PC-9 (cell line): ENCODE measurements around the gene BRAP. TPM values are rescaled to one million over a fixed set of nuclear protein-coding genes. Genes with fewer than 3 reads are reported as not detected.

Experiments
- BruUV-seq: library from RNA; stranded (reverse); fragments of 400-500 nt; replicated peaks from 2 replicates; lab custom pipeline; 2021; lab: Mats Ljungman, UMichigan
- CTCF ChIA-PET: fragments of 300-600 bp; sonication (Branson Sonifier 250); formaldehyde crosslinking; loops from one replicate; lab custom pipeline; 2022; ENCODE audit warnings: antibody characterized with exemption; lab: Charles Lee
- POLR2A ChIA-PET: fragments of 300-600 bp; sonication (Branson Sonifier 250); formaldehyde crosslinking; loops from one replicate; lab custom pipeline; 2022; ENCODE audit warnings: antibody characterized with exemption; ENCODE audit not compliant: unreplicated experiment; lab: Charles Lee
- DNase-seq, 2 experiments: peaks; one replicate each; pipeline versions ENCODE4 v3.0.0 to v3.0.0-alpha.2; 2015 to 2022; ENCODE audit warnings: mixed read lengths in 1 of 2
- H2AFZ ChIP-seq: fragments of 200-600 bp; sonication (generic); 2 replicates; pipeline ENCODE4 v1.8.1; 2017; ENCODE audit warnings: antibody characterized with exemption
- H3F3A ChIP-seq: fragments of 200-600 bp; sonication (generic); 2 replicates; pipeline ENCODE4 v1.8.1; 2017; ENCODE audit warnings: antibody characterized with exemption, mild to moderate bottlenecking, low read depth; ENCODE audit not compliant: insufficient read depth
- H3K27ac ChIP-seq: fragments of 200-600 bp; sonication (generic); 2 replicates; pipeline ENCODE4 v1.6.1; 2016; ENCODE audit warnings: mixed run types
- H3K27me3 ChIP-seq: fragments of 200-600 bp; sonication (generic); 2 replicates; pipeline ENCODE4 v1.6.1; 2016; ENCODE audit warnings: low read depth, mixed run types; ENCODE audit not compliant: insufficient read depth
- H3K36me3 ChIP-seq: fragments of 200-600 bp; sonication (generic); 2 replicates; pipeline ENCODE4 v1.6.1; 2016; ENCODE audit warnings: low read depth, mixed run types
- H3K4me1 ChIP-seq: fragments of 200-600 bp; sonication (generic); replicated peaks from 2 replicates; pipeline ENCODE4 v1.6.1; 2016; ENCODE audit warnings: mixed run types; ENCODE audit not compliant: insufficient read depth
- H3K4me2 ChIP-seq: fragments of 200-600 bp; sonication (generic); 2 replicates; pipeline ENCODE4 v1.6.1; 2017; ENCODE audit warnings: mixed run types
- H3K4me3 ChIP-seq: fragments of 200-600 bp; sonication (generic); 2 replicates; pipeline ENCODE4 v1.6.1; 2016; ENCODE audit warnings: mixed run types
- H3K79me2 ChIP-seq: fragments of 200-600 bp; sonication (generic); 2 replicates; pipeline ENCODE4 v1.6.1; 2017; ENCODE audit warnings: low read depth, mixed run types
- H3K9me2 ChIP-seq: fragments of 200-600 bp; sonication (generic); 2 replicates; pipeline ENCODE4 v1.8.1; 2017; ENCODE audit warnings: mild to moderate bottlenecking; ENCODE audit not compliant: insufficient read depth
- H3K9me3 ChIP-seq: fragments of 200-600 bp; sonication (generic); 2 replicates; pipeline ENCODE4 v1.8.1; 2016; ENCODE audit warnings: low read depth; ENCODE audit not compliant: insufficient read depth
- H4K20me1 ChIP-seq: fragments of 200-600 bp; sonication (generic); 2 replicates; pipeline ENCODE4 v1.8.1; 2017; ENCODE audit not compliant: insufficient read depth
- CTCF ChIP-seq: fragments of 200-600 bp; sonication (generic); conservative IDR thresholded peaks from 2 replicates; pipeline ENCODE4 v1.6.1; 2017; ENCODE audit warnings: mixed run types, antibody characterized with exemption, mild to moderate bottlenecking, moderate library complexity
- EZH2 ChIP-seq: fragments of 200-600 bp; sonication (generic); IDR thresholded peaks from 2 replicates; pipeline ENCODE4 v1.8.0; 2017; ENCODE audit warnings: antibody characterized with exemption, low read depth
- intact Hi-C: fragments of 100-400 bp; cut with micrococcal nuclease; formaldehyde crosslinking; loops from one replicate; pipeline ENCODE4 v1.10.0; 2022; ENCODE audit not compliant: unreplicated experiment
- total RNA-seq: library from RNA; stranded (reverse); gene quantifications from 2 replicates; pipeline ENCODE4 v1.2.3, GENCODE V29; 2021

Gene BRAP
- total RNA-seq, 1 experiment from 2014 or later: 15.8 TPM

DNA sequence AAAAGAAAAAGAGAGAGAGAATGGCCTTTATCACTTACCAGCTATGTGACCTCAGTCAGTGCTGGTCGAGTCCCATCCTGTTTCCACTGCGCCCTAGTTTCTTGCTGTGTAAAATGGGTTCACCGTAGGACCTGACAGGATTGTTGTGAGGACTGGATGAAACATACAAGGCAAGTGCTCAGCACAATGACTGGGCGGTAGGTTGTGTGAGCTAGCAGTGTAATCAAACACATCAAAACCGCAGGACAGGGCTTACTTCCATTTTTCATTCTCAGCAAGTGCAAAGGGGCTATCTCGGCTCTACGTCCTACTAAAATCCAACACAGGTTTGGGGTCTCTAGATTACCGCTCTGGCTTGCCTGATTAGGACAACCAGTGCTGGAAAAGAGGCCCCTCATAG lies 50.2 kb downstream of the BRAP start:
- Histone ChIP-seq H3K36me3 (no peaks in the 10 kb centered on the region), H4K20me1 (no peaks in the 10 kb centered on the region), H3F3A (peaks cover 7% of the 10 kb centered on the region; the same call in 1 of the 2 replicates), H3K4me2 (no peak overlapping the region), H2AFZ (no peak overlapping the region), H3K4me3 (no peak overlapping the region), H3K27ac (no peak overlapping the region), H3K9me3 (no peaks in the 10 kb centered on the region), H3K9me2 (no peaks in the 10 kb centered on the region), H3K4me1 (no peaks in the 10 kb centered on the region), H3K27me3 (no peaks in the 10 kb centered on the region), H3K79me2 (no peaks in the 10 kb centered on the region)
- DNase-seq: no peak
- TF ChIP-seq EZH2: no peak
- TF ChIP-seq CTCF: no peak
- BruUV-seq: no TSS peak
- intact Hi-C loops: no loop called here
- CTCF ChIA-PET: no interaction called here
- POLR2A ChIA-PET: no interaction called here

- no peaks in the 10 kb centered on the region for H4K20me1 ChIP-seq
- H3F3A ChIP-seq: peaks cover 15% of the 10 kb centered on the region
- no peaks in the 10 kb centered on the region for H3K27me3 ChIP-seq
- no TSS peak for BruUV-seq
- H2AFZ ChIP-seq: no peak overlapping the region
- no peak overlapping the region for H3K27ac ChIP-seq
- H3K36me3 ChIP-seq: no peaks in the 10 kb centered on the region
- TF ChIP-seq EZH2: no peak
- TF ChIP-seq CTCF: no peak
- ChIA-PET POLR2A (no interaction called here), CTCF (no interaction called here)
- DNase-seq: no peak
- peaks cover 20% of the 10 kb centered on the region for H3K4me1 ChIP-seq
- H3K79me2 ChIP-seq: no peaks in the 10 kb centered on the region
- H3K9me3 ChIP-seq: no peaks in the 10 kb centered on the region
- no peak overlapping the region for H3K4me3 ChIP-seq
- intact Hi-C loops: no loop called here
- no peak overlapping the region for H3K4me2 ChIP-seq
- no peaks in the 10 kb centered on the region for H3K9me2 ChIP-seq
Observed at GRCh38 chr12:111628505-111629260, 57.1 kb downstream of the BRAP start.

DNA sequence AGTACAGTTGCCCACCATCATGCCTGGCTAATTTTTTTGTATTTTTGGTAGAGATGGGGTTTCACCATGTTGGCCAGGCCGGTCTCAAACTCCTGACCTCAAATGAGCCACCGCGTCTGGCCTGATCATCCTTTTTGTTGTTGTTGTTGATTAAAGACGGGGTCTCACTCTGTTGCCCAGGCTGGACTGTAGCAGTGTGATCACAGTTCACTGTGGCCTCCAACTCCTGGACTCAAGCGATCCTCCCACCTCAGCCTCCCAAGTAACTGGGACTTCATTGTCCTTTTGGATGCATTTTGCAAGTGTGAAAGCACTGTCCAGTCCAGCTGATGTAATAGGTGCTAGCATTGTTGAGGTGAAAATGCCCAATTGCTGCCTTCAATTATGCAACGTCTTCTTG lies 59.5 kb downstream of the BRAP start:
- no peaks in the 10 kb centered on the region for H4K20me1 ChIP-seq
- no peaks in the 10 kb centered on the region for H3K79me2 ChIP-seq
- peaks cover 22% of the 10 kb centered on the region for H3K4me1 ChIP-seq
- POLR2A ChIA-PET: no interaction called here
- no peak overlapping the region for H3K4me2 ChIP-seq
- TF ChIP-seq EZH2: no peak
- no peak for TF ChIP-seq CTCF
- no peak overlapping the region for H3K4me3 ChIP-seq
- H3K27ac ChIP-seq: no peak overlapping the region
- H3K27me3 ChIP-seq: no peaks in the 10 kb centered on the region
- H2AFZ ChIP-seq: no peak overlapping the region
- peaks cover 26% of the 10 kb centered on the region for H3F3A ChIP-seq
- no peaks in the 10 kb centered on the region for H3K36me3 ChIP-seq
- no peak for DNase-seq
- CTCF ChIA-PET: no interaction called here
- no peaks in the 10 kb centered on the region for H3K9me2 ChIP-seq
- no peaks in the 10 kb centered on the region for H3K9me3 ChIP-seq
- no TSS peak for BruUV-seq
- intact Hi-C loops: no loop called here
